ENCODE results near the gene MLF1. TPM values are rescaled to one million over a fixed set of nuclear protein-coding genes. Genes with fewer than 3 reads are reported as not detected.
"Not testable (repeated sequence)": the region's sequence is repeated elsewhere in the genome, so short reads cannot be mapped to it uniquely, and the experiment has no call there.

Gene MLF1
- total RNA-seq = 6.6 TPM
- long read RNA-seq, transcript MLF1-202 (7 exons, 2,222 nt) = minor isoform, 6 of 30 reads
- long read RNA-seq, transcript MLF1-201 (7 exons, 2,203 nt) = major isoform, 17 of 30 reads
- long read RNA-seq, partial matches to known transcripts = 1 of 30 reads
- long read RNA-seq, other reads (novel, unspliced or antisense) = 5 of 30 reads

GRCh38 chr3:158570999-158571702 is at the start of gene MLF1:
TSS of gene MLF1 (plus strand) at chr3:158571194. CDS start at chr3:158571301, 107 bp downstream.
- DNase-seq (ENCODE audit: low spot score) = peak; percentile 99

GRCh38 chr3:158522221-158523136 is 48.5 kb upstream of the MLF1 start:
- no peak for DNase-seq (ENCODE audit: low spot score)

GRCh38 chr3:158528076-158528674 is 42.8 kb upstream of the MLF1 start:
- DNase-seq (ENCODE audit: low spot score) = no peak

- DNase-seq (ENCODE audit: low spot score) = no peak
Observed at GRCh38 chr3:158531334-158531733, 39.7 kb upstream of the MLF1 start.

- DNase-seq (ENCODE audit: low spot score) = no peak
Observed at GRCh38 chr3:158532099-158532734, 38.8 kb upstream of the MLF1 start.

GRCh38 chr3:158535918-158536317 is 35.1 kb upstream of the MLF1 start:
- DNase-seq (ENCODE audit: low spot score) = no peak

GRCh38 chr3:158539414-158540014 is 31.5 kb upstream of the MLF1 start:
- no peak for DNase-seq (ENCODE audit: low spot score)

GRCh38 chr3:158540066-158540465 is 30.9 kb upstream of the MLF1 start:
- no peak for DNase-seq (ENCODE audit: low spot score)

- DNase-seq (ENCODE audit: low spot score) = no peak
Observed at GRCh38 chr3:158548691-158549090, 22.3 kb upstream of the MLF1 start.

- DNase-seq (ENCODE audit: low spot score) = not testable (repeated sequence)
Observed at GRCh38 chr3:158549938-158550337, 21.1 kb upstream of the MLF1 start.

GRCh38 chr3:158552124-158552523 is 18.9 kb upstream of the MLF1 start:
- DNase-seq (ENCODE audit: low spot score) = no peak

GRCh38 chr3:158559504-158559903 is 11.5 kb upstream of the MLF1 start:
- DNase-seq (ENCODE audit: low spot score) = no peak

GRCh38 chr3:158560979-158561378 is 10.0 kb upstream of the MLF1 start:
- no peak for DNase-seq (ENCODE audit: low spot score)

GRCh38 chr3:158562674-158563073 is 8.3 kb upstream of the MLF1 start:
- DNase-seq (ENCODE audit: low spot score) = no peak

GRCh38 chr3:158563076-158563475 is 7.9 kb upstream of the MLF1 start:
- DNase-seq (ENCODE audit: low spot score) = no peak

- DNase-seq (ENCODE audit: low spot score) = no peak
Observed at GRCh38 chr3:158565076-158565475, 5.9 kb upstream of the MLF1 start.

GRCh38 chr3:158568784-158569183 is 2.2 kb upstream of the MLF1 start:
- DNase-seq (ENCODE audit: low spot score) = no peak

- DNase-seq (ENCODE audit: low spot score) = no peak
Observed at GRCh38 chr3:158569794-158570193, 1.2 kb upstream of the MLF1 start.

- DNase-seq (ENCODE audit: low spot score) = no peak
Observed at GRCh38 chr3:158571969-158572765, 1.2 kb downstream of the MLF1 start.

GRCh38 chr3:158572766-158573060 is 1.7 kb downstream of the MLF1 start:
- no peak for DNase-seq (ENCODE audit: low spot score)
